Stimulated activated CD4-positive, alpha-beta T cell treated with anti-CD3 and anti-CD28 coated beads, Interleukin-12 subunit alpha, Interleukin-12 subunit beta, amount 100 ng/mL, for 24 hours (primary cell): ENCODE measurements around the gene MAP1LC3B.

Experiments
- DNase-seq, 2 experiments: peaks; one replicate each; pipeline ENCODE4 v3.0.0-alpha.2; 2020; ENCODE audit warnings: low read depth in 2 of 2

The MAP1LC3B gene

GRCh38 chr16:87409781-87410180 lies 17.6 kb downstream of the MAP1LC3B start:
- DNase-seq = no peak

GRCh38 chr16:87410530-87410929 lies 18.4 kb downstream of the MAP1LC3B start:
- DNase-seq = no peak

GRCh38 chr16:87410968-87411367 lies 18.8 kb downstream of the MAP1LC3B start:
- DNase-seq = no peak

- no peak for DNase-seq
Observed at GRCh38 chr16:87411375-87412271, 19.5 kb downstream of the MAP1LC3B start.

- no peak for DNase-seq
Observed at GRCh38 chr16:87412371-87412995, 20.3 kb downstream of the MAP1LC3B start.

- DNase-seq = no peak
Observed at GRCh38 chr16:87412996-87413421, 20.9 kb downstream of the MAP1LC3B start.

GRCh38 chr16:87414251-87414680 lies 22.1 kb downstream of the MAP1LC3B start:
- no peak for DNase-seq

- DNase-seq = no peak
Observed at GRCh38 chr16:87415441-87415840, 23.3 kb downstream of the MAP1LC3B start.

- DNase-seq = no peak
Observed at GRCh38 chr16:87416826-87417527, 24.8 kb downstream of the MAP1LC3B start.

GRCh38 chr16:87417528-87417910 lies 25.4 kb downstream of the MAP1LC3B start:
- DNase-seq = no peak

GRCh38 chr16:87418216-87418615 lies 26.1 kb downstream of the MAP1LC3B start:
- DNase-seq = no peak

- no peak for DNase-seq
Observed at GRCh38 chr16:87418644-87419043, 26.5 kb downstream of the MAP1LC3B start.

GRCh38 chr16:87420026-87421002 lies 28.2 kb downstream of the MAP1LC3B start:
- no peak for DNase-seq

GRCh38 chr16:87421003-87421912 lies 29.1 kb downstream of the MAP1LC3B start:
- DNase-seq = no peak

GRCh38 chr16:87422106-87422505 lies 30.0 kb downstream of the MAP1LC3B start:
- no peak for DNase-seq

- DNase-seq = no peak
Observed at GRCh38 chr16:87423429-87423828, 31.3 kb downstream of the MAP1LC3B start.

- DNase-seq = no peak
Observed at GRCh38 chr16:87424266-87424665, 32.1 kb downstream of the MAP1LC3B start.

- DNase-seq = no peak
Observed at GRCh38 chr16:87425941-87426340, 33.8 kb downstream of the MAP1LC3B start.

- no peak for DNase-seq
Observed at GRCh38 chr16:87426423-87427215, 34.5 kb downstream of the MAP1LC3B start.
